Osteoblast (primary cell): ENCODE measurements around the gene COL4A6. TPM values are rescaled to one million over a fixed set of nuclear protein-coding genes. Genes with fewer than 3 reads are reported as not detected.

Source experiments
- DNase-seq: peaks from one replicate; pipeline ENCODE4 v3.0.0; 2011; ENCODE audit warnings: low spot score, mixed read lengths; ENCODE audit not compliant: insufficient read length; ENCODE audit errors: missing footprints
- H2AFZ ChIP-seq: 2 replicates; pipeline ENCODE4 v1.6.0; 2011; ENCODE audit warnings: mild to moderate bottlenecking, low read length
- H3K27ac ChIP-seq: 2 replicates; pipeline ENCODE4 v1.5.1; 2011; ENCODE audit warnings: mild to moderate bottlenecking, low read depth, low read length, moderate library complexity
- H3K27me3 ChIP-seq: 2 replicates; pipeline ENCODE4 v1.6.0; 2012; ENCODE audit warnings: mild to moderate bottlenecking, control low read depth, inconsistent platforms, low read length, moderate library complexity; ENCODE audit not compliant: insufficient read depth
- H3K36me3 ChIP-seq: 2 replicates; pipeline ENCODE4 v1.5.1; 2011; ENCODE audit warnings: mild to moderate bottlenecking, low read length, control low read depth, moderate library complexity; ENCODE audit not compliant: insufficient read depth
- H3K4me1 ChIP-seq: 2 replicates; pipeline ENCODE4 v1.5.1; 2011; ENCODE audit warnings: mild to moderate bottlenecking, low read length, control low read depth, moderate library complexity; ENCODE audit not compliant: insufficient read depth
- H3K4me2 ChIP-seq: 2 replicates; pipeline ENCODE4 v1.6.0; 2011; ENCODE audit warnings: mild to moderate bottlenecking, low read length; ENCODE audit not compliant: insufficient read depth
- H3K4me3 ChIP-seq: fragments of 200-600 bp; sonication (generic); 3 replicates; pipeline ENCODE4 v1.5.1; 2012; ENCODE audit warnings: mild to moderate bottlenecking, low read length, inconsistent platforms; ENCODE audit not compliant: insufficient read depth
- H3K79me2 ChIP-seq: 2 replicates; pipeline ENCODE4 v1.6.0; 2012; ENCODE audit warnings: mild to moderate bottlenecking, low read length, control low read depth, inconsistent platforms; ENCODE audit not compliant: insufficient read depth
- H3K9me3 ChIP-seq: 2 replicates; pipeline ENCODE4 v1.5.1; 2011; ENCODE audit warnings: low read depth, low read length, control low read depth
- H4K20me1 ChIP-seq: 2 replicates; pipeline ENCODE4 v1.6.0; 2012; ENCODE audit warnings: mild to moderate bottlenecking, low read length, control low read depth; ENCODE audit not compliant: insufficient read depth
- CTCF ChIP-seq: IDR thresholded peaks from 2 replicates; pipeline ENCODE4 v1.5.1; 2011; ENCODE audit warnings: mild to moderate bottlenecking, low read depth, low read length, moderate library complexity; ENCODE audit errors: extremely low read depth
- total RNA-seq: library from RNA; depleted of rRNA; stranded (reverse); fragments of >200 nt; gene quantifications from 2 replicates; pipeline ENCODE4 v1.2.3, GENCODE V29; 2012

The COL4A6 gene
- total RNA-seq, 1 donor, result not detected

GRCh38 chrX:108163333-108164082 lies 274.7 kb downstream of the COL4A6 start:
- H3K4me3 ChIP-seq, result no peak overlapping the region
- no peak overlapping the region for H2AFZ ChIP-seq
- no peaks in the 10 kb centered on the region for H3K4me1 ChIP-seq
- no peaks in the 10 kb centered on the region for H3K36me3 ChIP-seq
- no peak overlapping the region for H3K4me2 ChIP-seq
- peaks cover 4% of the 10 kb centered on the region for H3K27me3 ChIP-seq
- no peaks in the 10 kb centered on the region for H4K20me1 ChIP-seq
- no peak for TF ChIP-seq CTCF
- no peaks in the 10 kb centered on the region for H3K9me3 ChIP-seq
- DNase-seq, result no peak
- no peaks in the 10 kb centered on the region for H3K79me2 ChIP-seq
- H3K27ac ChIP-seq, result no peak overlapping the region

DNA sequence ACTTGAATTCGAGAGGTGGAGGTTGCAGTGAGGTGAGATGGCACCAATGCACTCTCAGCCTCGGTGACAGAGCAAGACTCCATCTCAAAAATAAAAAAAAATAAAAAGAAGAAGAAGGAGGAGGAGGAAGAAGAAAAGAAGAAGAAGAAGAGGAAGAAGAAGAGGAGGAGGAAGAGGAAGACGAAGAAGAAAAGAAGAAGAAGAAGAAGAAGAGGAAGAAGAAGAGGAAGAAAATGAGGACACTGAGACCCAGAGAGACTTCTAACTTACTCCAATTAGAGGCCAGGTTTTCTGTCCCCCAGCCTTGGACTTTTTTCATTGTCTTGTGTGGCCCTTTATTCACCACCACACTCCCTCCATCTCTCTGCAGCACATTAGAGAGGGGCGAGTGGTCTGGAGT lies 276.0 kb downstream of the COL4A6 start:
- H4K20me1 ChIP-seq, result no peaks in the 10 kb centered on the region
- DNase-seq, result no peak
- no peak overlapping the region for H2AFZ ChIP-seq
- H3K9me3 ChIP-seq, result no peaks in the 10 kb centered on the region
- H3K79me2 ChIP-seq, result no peaks in the 10 kb centered on the region
- no peaks in the 10 kb centered on the region for H3K4me1 ChIP-seq
- no peaks in the 10 kb centered on the region for H3K36me3 ChIP-seq
- no peak overlapping the region for H3K27ac ChIP-seq
- H3K4me2 ChIP-seq, result no peak overlapping the region
- TF ChIP-seq CTCF, result no peak
- no peak overlapping the region for H3K4me3 ChIP-seq
- peaks cover 14% of the 10 kb centered on the region for H3K27me3 ChIP-seq

DNA sequence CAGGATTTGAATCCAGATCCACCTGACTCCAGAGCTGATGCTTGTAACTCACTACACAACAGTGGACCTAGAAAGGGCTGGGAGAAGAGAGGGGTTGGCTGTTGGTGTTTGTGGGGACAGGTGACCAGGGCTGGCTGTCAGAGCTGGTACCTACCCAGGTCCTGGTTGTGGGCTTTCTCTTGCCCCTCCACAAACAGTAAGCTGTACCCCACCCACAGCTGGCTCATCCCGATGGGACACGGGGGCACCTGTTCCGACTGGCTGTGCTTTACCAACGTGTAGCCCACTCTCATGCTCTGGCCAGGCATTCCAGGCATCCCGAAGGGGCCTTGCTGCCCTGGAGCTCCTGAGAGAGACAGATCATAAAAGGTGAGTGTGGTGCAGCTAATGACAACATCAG lies 277.9 kb downstream of the COL4A6 start:
- Histone ChIP-seq H4K20me1 (no peaks in the 10 kb centered on the region), H3K27ac (no peak overlapping the region), H3K79me2 (no peaks in the 10 kb centered on the region), H3K4me2 (no peak overlapping the region), H3K36me3 (no peaks in the 10 kb centered on the region), H3K4me3 (no peak overlapping the region), H3K9me3 (no peaks in the 10 kb centered on the region), H3K27me3 (peaks cover 17% of the 10 kb centered on the region), H2AFZ (no peak overlapping the region), H3K4me1 (no peaks in the 10 kb centered on the region)
- no peak for DNase-seq
- TF ChIP-seq CTCF, result no peak

DNA sequence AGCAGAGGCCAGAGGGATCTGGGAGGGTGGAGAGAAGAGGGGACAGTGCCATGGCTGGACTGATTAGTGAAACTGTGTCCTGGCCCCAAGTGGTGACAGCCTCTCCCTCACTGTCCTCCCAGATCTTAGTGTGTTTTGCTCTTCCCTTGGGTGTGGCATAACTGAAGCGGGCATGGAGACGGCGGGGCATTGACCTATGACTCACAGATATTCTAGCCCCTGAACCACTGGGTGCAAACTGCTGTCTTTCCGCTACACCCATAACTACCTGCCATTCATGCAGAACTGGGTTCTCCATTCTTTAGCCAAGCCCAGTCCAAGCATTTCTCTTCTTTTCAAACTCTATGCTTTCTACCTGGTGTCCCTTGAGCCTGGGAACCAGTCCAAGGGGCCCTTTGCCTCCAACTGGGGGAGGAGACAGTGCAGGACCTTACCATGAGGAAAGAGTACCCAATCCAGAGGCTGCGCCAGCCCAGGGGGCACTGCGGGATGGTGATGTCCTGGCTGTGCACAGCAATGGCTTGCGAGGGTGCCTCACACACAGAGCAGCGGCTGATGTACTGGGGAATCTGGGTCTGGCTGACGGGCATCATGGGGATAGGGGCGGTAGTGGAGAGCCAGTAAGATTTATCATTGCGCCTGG lies 279.1 kb downstream of the COL4A6 start:
- Histone ChIP-seq H3K4me2 (no peak overlapping the region), H3K27me3 (peaks cover 17% of the 10 kb centered on the region), H3K79me2 (no peaks in the 10 kb centered on the region), H3K9me3 (no peaks in the 10 kb centered on the region), H3K4me1 (no peaks in the 10 kb centered on the region), H3K27ac (no peak overlapping the region), H3K36me3 (no peaks in the 10 kb centered on the region), H3K4me3 (no peak overlapping the region), H4K20me1 (no peaks in the 10 kb centered on the region), H2AFZ (no peak overlapping the region)
- no peak for DNase-seq
- TF ChIP-seq CTCF, result no peak
